HCEC 1CT (cell line): ENCODE results near the gene CRYBA2.

Experiments used
- DNase-seq: peaks from one replicate; pipeline ENCODE4 v3.0.0-alpha.2; 2017

CRYBA2 gene

GRCh38 chr2:218952160-218952559 lies 41.1 kb downstream of the CRYBA2 start:
- DNase-seq = no peak

DNA sequence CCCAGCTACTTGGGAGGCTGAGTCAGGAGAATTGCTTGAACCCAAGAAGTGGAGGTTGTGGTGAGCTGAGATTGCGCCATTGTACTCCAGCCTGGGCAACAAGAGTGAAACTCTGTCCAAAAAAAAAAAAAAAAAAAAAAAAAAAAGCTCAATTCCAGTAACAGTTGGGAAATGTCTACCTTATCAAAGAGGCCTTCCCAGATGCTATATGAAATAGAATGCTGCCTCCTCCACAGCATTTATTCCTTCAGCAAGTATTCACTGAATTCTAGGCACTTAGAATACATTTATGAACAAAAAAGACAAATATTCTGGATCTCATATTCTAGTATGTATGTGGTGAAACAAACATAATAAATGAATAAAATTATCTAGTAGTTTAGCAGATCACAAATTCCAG lies 46.6 kb downstream of the CRYBA2 start:
- no peak for DNase-seq

DNA sequence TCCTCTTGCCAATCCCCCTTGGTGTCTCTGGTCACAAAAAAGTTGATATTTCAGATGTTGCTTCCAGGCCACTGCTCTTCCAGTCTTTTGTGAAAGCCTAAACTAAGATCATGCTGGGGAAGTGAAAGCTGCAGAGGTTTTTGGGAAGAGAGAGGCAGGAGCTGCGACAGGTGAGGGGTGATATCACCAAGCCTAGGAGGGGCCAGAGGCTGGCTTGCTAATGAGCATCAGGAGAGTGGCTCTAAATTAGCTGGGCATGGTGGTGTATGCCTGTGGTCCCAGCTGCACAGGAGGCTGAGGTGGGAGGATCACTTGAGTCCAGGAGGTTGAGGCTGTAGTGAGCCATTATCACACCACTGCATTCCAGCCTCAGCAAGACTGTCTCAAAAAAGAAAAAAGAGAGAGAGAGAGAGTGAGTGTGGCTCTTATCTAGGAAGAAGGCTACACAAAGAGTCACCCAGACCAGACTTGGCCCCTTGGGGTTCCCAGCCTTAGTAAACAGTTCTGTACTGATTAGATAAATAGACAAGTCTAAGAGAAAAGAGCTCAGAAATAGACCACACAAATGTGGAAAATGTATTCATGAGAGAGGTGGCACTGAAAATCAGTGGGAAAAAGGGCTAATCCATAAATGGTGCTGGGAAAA lies 48.3 kb downstream of the CRYBA2 start:
- no peak for DNase-seq
